ENCODE data around the gene GOSR1. TPM values are rescaled to one million over a fixed set of nuclear protein-coding genes. Genes with fewer than 3 reads are reported as not detected.
"Not testable (repeated sequence)": the region's sequence is repeated elsewhere in the genome, so short reads cannot be mapped to it uniquely, and the experiment has no call there.

GOSR1 gene
- 23.2 TPM for total RNA-seq

- peak; percentile 100 for ATAC-seq
- peak; percentile 94 for DNase-seq (ENCODE audit: low spot score)
Observed at GRCh38 chr17:30477083-30477773, at the start of gene GOSR1. Gene GOSR1 (plus strand): TSS chr17:30477408. CDS start chr17:30477434, 26 bp downstream.

GRCh38 chr17:30427611-30428010 is 49.6 kb upstream of the GOSR1 start:
- no peak for ATAC-seq

GRCh38 chr17:30429155-30429554 is 48.1 kb upstream of the GOSR1 start:
- ATAC-seq (no peak), DNase-seq (ENCODE audit: low spot score) (no peak)

More at GRCh38 chr17:30427611-30428010, 49.6 kb upstream of the GOSR1 start:
- no peak for DNase-seq (ENCODE audit: low spot score)

- ATAC-seq: no peak
- no peak for DNase-seq (ENCODE audit: low spot score)
Observed at GRCh38 chr17:30433514-30433913, 43.7 kb upstream of the GOSR1 start.

- ATAC-seq: no peak
- no peak for DNase-seq (ENCODE audit: low spot score)
Observed at GRCh38 chr17:30436729-30437128, 40.5 kb upstream of the GOSR1 start.

GRCh38 chr17:30443721-30444120 is 33.5 kb upstream of the GOSR1 start:
- DNase-seq (ENCODE audit: low spot score): no peak
- ATAC-seq: no peak

GRCh38 chr17:30446640-30447039 is 30.6 kb upstream of the GOSR1 start:
- DNase-seq (ENCODE audit: low spot score); ATAC-seq: not testable (repeated sequence)

GRCh38 chr17:30449480-30449879 is 27.7 kb upstream of the GOSR1 start:
- ATAC-seq (peak; percentile 84), DNase-seq (ENCODE audit: low spot score) (peak; percentile 73)

- peak; percentile 58 for DNase-seq (ENCODE audit: low spot score)
- ATAC-seq: peak; percentile 92
Observed at GRCh38 chr17:30450125-30451027, 26.8 kb upstream of the GOSR1 start.

GRCh38 chr17:30454635-30455034 is 22.6 kb upstream of the GOSR1 start:
- ATAC-seq: no peak
- DNase-seq (ENCODE audit: low spot score): no peak

- ATAC-seq (no peak), DNase-seq (ENCODE audit: low spot score) (no peak)
Observed at GRCh38 chr17:30458371-30458770, 18.8 kb upstream of the GOSR1 start.

GRCh38 chr17:30458797-30459413 is 18.3 kb upstream of the GOSR1 start:
- not testable (repeated sequence) for ATAC-seq

GRCh38 chr17:30468465-30468864 is 8.7 kb upstream of the GOSR1 start:
- ATAC-seq: no peak
- DNase-seq (ENCODE audit: low spot score): no peak

More at GRCh38 chr17:30458797-30459413, 18.3 kb upstream of the GOSR1 start:
- DNase-seq (ENCODE audit: low spot score): not testable (repeated sequence)

GRCh38 chr17:30472238-30472890 is 4.8 kb upstream of the GOSR1 start:
- DNase-seq (ENCODE audit: low spot score) (no peak), ATAC-seq (no peak)

- ATAC-seq: no peak
- DNase-seq (ENCODE audit: low spot score): no peak
Observed at GRCh38 chr17:30475206-30475605, 2.0 kb upstream of the GOSR1 start.

- DNase-seq (ENCODE audit: low spot score): no peak
- ATAC-seq: peak; percentile 20
Observed at GRCh38 chr17:30476726-30477082, 504 bp upstream of the GOSR1 start.

- no peak for DNase-seq (ENCODE audit: low spot score)
Observed at GRCh38 chr17:30477774-30478115, 537 bp downstream of the GOSR1 start.

GRCh38 chr17:30482555-30482954 is 5.3 kb downstream of the GOSR1 start:
- DNase-seq (ENCODE audit: low spot score): no peak
- no peak for ATAC-seq

More at GRCh38 chr17:30477774-30478115, 537 bp downstream of the GOSR1 start:
- peak; percentile 16 for ATAC-seq

GRCh38 chr17:30483159-30483558 is 6.0 kb downstream of the GOSR1 start:
- ATAC-seq (no peak), DNase-seq (ENCODE audit: low spot score) (no peak)

- ATAC-seq (no peak), DNase-seq (ENCODE audit: low spot score) (no peak)
Observed at GRCh38 chr17:30493780-30494179, 16.6 kb downstream of the GOSR1 start.

- no peak for DNase-seq (ENCODE audit: low spot score)
- ATAC-seq: no peak
Observed at GRCh38 chr17:30495586-30495985, 18.4 kb downstream of the GOSR1 start.
